RWPE1 (cell line): Measurements from ENCODE around the gene SH3D19.

Experiments
- CTCF ChIA-PET: fragments of 350-600 bp; sonication (Branson Sonifier 250); formaldehyde crosslinking; extraction: SDS; loops from one replicate; lab custom pipeline; 2021; lab: Yijun Ruan, JAX
- POLR2A ChIA-PET: fragments of 400-600 bp; formaldehyde crosslinking; extraction: SDS; loops from one replicate; lab custom pipeline; 2020; ENCODE audit warnings: antibody characterized with exemption; ENCODE audit not compliant: low non-redundant PET; lab: Yijun Ruan, JAX
- DNase-seq: peaks from one replicate; pipeline ENCODE4 v3.0.0; 2012; ENCODE audit warnings: low spot score
- H3K27ac ChIP-seq: fragments of 450-650 bp; 2 replicates; pipeline ENCODE4 v1.5.1; 2017
- CTCF ChIP-seq: fragments of 450-650 bp; conservative IDR thresholded peaks from 2 replicates; pipeline ENCODE4 v1.5.1; 2017; ENCODE audit warnings: low read depth, mild to moderate bottlenecking

Gene SH3D19

GRCh38 chr4:151103758-151104157, 221.6 kb downstream of the SH3D19 start:
- H3K27ac ChIP-seq = no peak overlapping the region
- ChIA-PET POLR2A (no interaction called here), CTCF (no interaction called here)
- DNase-seq = no peak
- TF ChIP-seq CTCF = no peak

- no peak overlapping the region for H3K27ac ChIP-seq
- DNase-seq = no peak
- ChIA-PET POLR2A (interaction anchor here (0.6 kb wide), 1 partner anchor 85 kb away, joined by 3 read pairs; the partner anchor contains the start of gene LRBA), CTCF (interaction anchor here (0.6 to 1.1 kb wide), 4 partner anchors 8 to 545 kb away, joined by 3 to 6 read pairs (median 4); no protein-coding TSS in a partner anchor)
- TF ChIP-seq CTCF = no peak
Measured at GRCh38 chr4:151100531-151100930, 224.9 kb downstream of the SH3D19 start.

DNA sequence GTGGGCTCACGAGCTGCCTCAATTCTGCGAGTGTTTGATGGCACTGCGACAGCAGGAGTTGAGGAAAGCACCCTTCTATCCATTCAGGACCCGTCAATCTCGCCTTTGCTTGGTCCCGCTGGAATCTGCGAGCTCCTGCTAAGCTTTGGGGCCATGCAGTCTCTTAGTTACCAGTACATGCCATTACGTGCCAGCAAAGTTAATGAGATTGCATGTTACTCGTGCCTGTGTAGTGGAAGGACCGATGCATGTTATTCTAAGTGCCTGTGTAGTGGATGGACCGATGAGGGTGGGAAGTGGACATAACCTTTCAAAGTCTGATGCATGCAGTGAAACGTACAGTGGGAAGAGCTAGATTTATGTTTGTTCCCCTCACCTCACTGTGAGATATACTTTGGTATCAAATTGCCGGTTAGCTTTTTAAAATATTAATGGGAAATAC, 225.4 kb downstream of the SH3D19 start:
- no peak for TF ChIP-seq CTCF
- POLR2A ChIA-PET = interaction anchor here (0.6 kb wide), 1 partner anchor 85 kb away, joined by 3 read pairs; the partner anchor contains the start of gene LRBA
- CTCF ChIA-PET = interaction anchor here (0.6 to 1.1 kb wide), 3 partner anchors 9 to 545 kb away, joined by 3 to 6 read pairs (median 3); no protein-coding TSS in a partner anchor
- DNase-seq = no peak
- peak overlapping the region; percentile 83 for H3K27ac ChIP-seq

DNA sequence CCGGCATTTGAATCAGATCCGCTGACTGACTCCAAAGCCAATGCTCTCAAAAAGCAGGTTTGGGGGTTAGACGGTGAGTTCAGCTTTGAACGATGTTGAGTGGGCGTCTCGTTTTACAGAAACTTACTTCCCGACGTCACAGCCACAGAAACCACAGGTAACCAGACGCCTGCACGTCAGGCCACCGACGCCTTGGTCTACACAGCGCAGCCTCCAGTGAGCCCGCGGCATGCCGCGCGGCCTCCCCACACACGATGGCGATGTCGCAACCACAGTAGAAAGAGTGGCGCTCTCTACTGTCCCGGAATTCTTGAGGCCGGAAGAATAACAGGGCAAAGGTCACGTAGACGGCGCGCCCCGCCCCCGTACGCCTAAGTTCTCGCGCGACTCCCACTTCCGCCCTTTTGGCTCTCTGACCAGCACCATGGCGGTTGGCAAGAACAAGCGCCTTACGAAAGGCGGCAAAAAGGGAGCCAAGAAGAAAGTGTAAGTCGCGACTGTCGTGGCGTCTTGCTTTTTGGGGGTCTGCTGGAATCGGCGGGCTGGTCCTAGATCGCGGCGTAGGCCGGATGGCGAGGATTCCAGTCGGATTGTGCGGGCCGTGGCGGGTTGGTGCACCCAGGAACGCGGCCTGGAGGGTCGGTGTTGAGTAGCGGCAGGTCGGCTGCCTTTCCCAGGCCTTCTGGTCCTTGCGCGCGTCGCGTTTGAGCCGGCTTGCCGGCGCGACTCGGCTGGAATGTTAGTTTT, 226.0 kb downstream of the SH3D19 start, which contains the start of gene RPS3A:
Gene RPS3A (plus strand): TSS at position 400 of the 747 bp plus-strand sequence. CDS start 25 bp downstream, at position 425.
- ChIA-PET POLR2A (no interaction called here), CTCF (interaction anchor here (0.7 to 1.1 kb wide), 2 partner anchors 9 to 18 kb away, joined by 3 to 4 read pairs; no protein-coding TSS in a partner anchor)
- DNase-seq = peak; percentile 90
- peak; percentile 89 for TF ChIP-seq CTCF
- peak within 1 kb of the TSS; percentile 83 for H3K27ac ChIP-seq

- H3K27ac ChIP-seq = peak overlapping the region; percentile 83
- ChIA-PET CTCF (interaction anchor here (0.7 kb wide), 1 partner anchor 18 kb away, joined by 4 read pairs; no protein-coding TSS in a partner anchor), POLR2A (no interaction called here)
- no peak for DNase-seq
- no peak for TF ChIP-seq CTCF
Measured at GRCh38 chr4:151098979-151099228, 226.5 kb downstream of the SH3D19 start.

- DNase-seq = no peak
- H3K27ac ChIP-seq = no peak overlapping the region
- TF ChIP-seq CTCF = no peak
- ChIA-PET CTCF (no interaction called here), POLR2A (no interaction called here)
Measured at GRCh38 chr4:151097759-151098158, 227.6 kb downstream of the SH3D19 start.
